ENCODE data around the gene KLHL18.
"Not testable (repeated sequence)": the region's sequence is repeated elsewhere in the genome, so short reads cannot be mapped to it uniquely, and the experiment has no call there.

Gene KLHL18

GRCh38 chr3:47256331-47256730 lies 26.4 kb upstream of the KLHL18 start:
- not testable (repeated sequence) for H3K4me2 ChIP-seq (ENCODE audit: low read length); H3K36me3 ChIP-seq (ENCODE audit: insufficient read depth, low read length); H3K27me3 ChIP-seq (ENCODE audit: control insufficient read depth, insufficient read depth, low read length); H3K4me1 ChIP-seq (ENCODE audit: control insufficient read depth, insufficient read depth, low read length); H3K9me3 ChIP-seq (replicated peaks; ENCODE audit: low read length); H3K9ac ChIP-seq (ENCODE audit: low read depth, low read length); H3K4me3 ChIP-seq (ENCODE audit: low read length)

- Histone ChIP-seq H3K36me3 (ENCODE audit: insufficient read depth, low read length) (no peaks in the 10 kb centered on the region), H3K4me3 (ENCODE audit: low read length) (no peak overlapping the region), H3K4me1 (ENCODE audit: control insufficient read depth, insufficient read depth, low read length) (no peaks in the 10 kb centered on the region), H3K27me3 (ENCODE audit: control insufficient read depth, insufficient read depth, low read length) (peaks cover 5% of the 10 kb centered on the region), H3K9me3 (replicated peaks; ENCODE audit: low read length) (no peaks in the 10 kb centered on the region), H3K9ac (ENCODE audit: low read depth, low read length) (no peak overlapping the region), H3K4me2 (ENCODE audit: low read length) (no peak overlapping the region)
These were observed 23.6 kb upstream of the KLHL18 start for GRCh38 chr3:47259114-47259513.

GRCh38 chr3:47260605-47261004 lies 22.1 kb upstream of the KLHL18 start:
- Histone ChIP-seq H3K27me3 (ENCODE audit: control insufficient read depth, insufficient read depth, low read length) (peaks cover 5% of the 10 kb centered on the region), H3K4me3 (ENCODE audit: low read length) (no peak overlapping the region), H3K4me2 (ENCODE audit: low read length) (no peak overlapping the region), H3K36me3 (ENCODE audit: insufficient read depth, low read length) (no peaks in the 10 kb centered on the region), H3K4me1 (ENCODE audit: control insufficient read depth, insufficient read depth, low read length) (no peaks in the 10 kb centered on the region), H3K9me3 (replicated peaks; ENCODE audit: low read length) (no peaks in the 10 kb centered on the region), H3K9ac (ENCODE audit: low read depth, low read length) (no peak overlapping the region)

- H3K36me3 ChIP-seq (ENCODE audit: insufficient read depth, low read length): no peaks in the 10 kb centered on the region
- no peak overlapping the region for H3K4me3 ChIP-seq (ENCODE audit: low read length)
- H3K9ac ChIP-seq (ENCODE audit: low read depth, low read length): no peak overlapping the region
- peaks cover under 1% of the 10 kb centered on the region for H3K4me1 ChIP-seq (ENCODE audit: control insufficient read depth, insufficient read depth, low read length)
- peaks cover 5% of the 10 kb centered on the region for H3K27me3 ChIP-seq (ENCODE audit: control insufficient read depth, insufficient read depth, low read length)
- no peaks in the 10 kb centered on the region for H3K9me3 ChIP-seq (replicated peaks; ENCODE audit: low read length)
- no peak overlapping the region for H3K4me2 ChIP-seq (ENCODE audit: low read length)
These were observed 21.4 kb upstream of the KLHL18 start for GRCh38 chr3:47261301-47261700.

GRCh38 chr3:47265008-47265407 lies 17.7 kb upstream of the KLHL18 start:
- H3K4me1 ChIP-seq (ENCODE audit: control insufficient read depth, insufficient read depth, low read length): peaks cover 9% of the 10 kb centered on the region
- H3K36me3 ChIP-seq (ENCODE audit: insufficient read depth, low read length): no peaks in the 10 kb centered on the region
- H3K4me3 ChIP-seq (ENCODE audit: low read length): no peak overlapping the region
- no peaks in the 10 kb centered on the region for H3K27me3 ChIP-seq (ENCODE audit: control insufficient read depth, insufficient read depth, low read length)
- no peaks in the 10 kb centered on the region for H3K9me3 ChIP-seq (replicated peaks; ENCODE audit: low read length)
- no peak overlapping the region for H3K9ac ChIP-seq (ENCODE audit: low read depth, low read length)
- no peak overlapping the region for H3K4me2 ChIP-seq (ENCODE audit: low read length)

- Histone ChIP-seq H3K4me2 (ENCODE audit: low read length) (no peak overlapping the region), H3K36me3 (ENCODE audit: insufficient read depth, low read length) (no peaks in the 10 kb centered on the region), H3K9ac (ENCODE audit: low read depth, low read length) (no peak overlapping the region), H3K9me3 (replicated peaks; ENCODE audit: low read length) (no peaks in the 10 kb centered on the region), H3K27me3 (ENCODE audit: control insufficient read depth, insufficient read depth, low read length) (no peaks in the 10 kb centered on the region), H3K4me3 (ENCODE audit: low read length) (no peak overlapping the region), H3K4me1 (ENCODE audit: control insufficient read depth, insufficient read depth, low read length) (peaks cover 9% of the 10 kb centered on the region)
These were observed 16.9 kb upstream of the KLHL18 start for GRCh38 chr3:47265725-47266428.

- no peak overlapping the region for H3K9ac ChIP-seq (ENCODE audit: low read depth, low read length)
These were observed 15.8 kb upstream of the KLHL18 start for GRCh38 chr3:47266709-47267489.

GRCh38 chr3:47267490-47267824 lies 15.3 kb upstream of the KLHL18 start:
- Histone ChIP-seq H3K27me3 (ENCODE audit: control insufficient read depth, insufficient read depth, low read length) (no peaks in the 10 kb centered on the region), H3K4me2 (ENCODE audit: low read length) (no peak overlapping the region), H3K4me3 (ENCODE audit: low read length) (no peak overlapping the region), H3K9me3 (replicated peaks; ENCODE audit: low read length) (no peaks in the 10 kb centered on the region), H3K9ac (ENCODE audit: low read depth, low read length) (no peak overlapping the region), H3K36me3 (ENCODE audit: insufficient read depth, low read length) (no peaks in the 10 kb centered on the region), H3K4me1 (ENCODE audit: control insufficient read depth, insufficient read depth, low read length) (peaks cover 9% of the 10 kb centered on the region)

More at GRCh38 chr3:47266709-47267489, 15.8 kb upstream of the KLHL18 start:
- no peaks in the 10 kb centered on the region for H3K27me3 ChIP-seq (ENCODE audit: control insufficient read depth, insufficient read depth, low read length)
- H3K9me3 ChIP-seq (replicated peaks; ENCODE audit: low read length): no peaks in the 10 kb centered on the region
- H3K36me3 ChIP-seq (ENCODE audit: insufficient read depth, low read length): no peaks in the 10 kb centered on the region
- peaks cover 9% of the 10 kb centered on the region for H3K4me1 ChIP-seq (ENCODE audit: control insufficient read depth, insufficient read depth, low read length)
- no peak overlapping the region for H3K4me3 ChIP-seq (ENCODE audit: low read length)
- H3K4me2 ChIP-seq (ENCODE audit: low read length): no peak overlapping the region

- H3K36me3 ChIP-seq (ENCODE audit: insufficient read depth, low read length): no peaks in the 10 kb centered on the region
- H3K9me3 ChIP-seq (replicated peaks; ENCODE audit: low read length): no peaks in the 10 kb centered on the region
- peaks cover 9% of the 10 kb centered on the region for H3K4me1 ChIP-seq (ENCODE audit: control insufficient read depth, insufficient read depth, low read length)
- no peak overlapping the region for H3K4me2 ChIP-seq (ENCODE audit: low read length)
- H3K4me3 ChIP-seq (ENCODE audit: low read length): no peak overlapping the region
- H3K9ac ChIP-seq (ENCODE audit: low read depth, low read length): no peak overlapping the region
- H3K27me3 ChIP-seq (ENCODE audit: control insufficient read depth, insufficient read depth, low read length): no peaks in the 10 kb centered on the region
These were observed 12.2 kb upstream of the KLHL18 start for GRCh38 chr3:47270526-47270925.

- Histone ChIP-seq H3K4me3 (ENCODE audit: low read length) (no peak overlapping the region), H3K4me2 (ENCODE audit: low read length) (no peak overlapping the region), H3K9ac (ENCODE audit: low read depth, low read length) (no peak overlapping the region), H3K36me3 (ENCODE audit: insufficient read depth, low read length) (no peaks in the 10 kb centered on the region), H3K27me3 (ENCODE audit: control insufficient read depth, insufficient read depth, low read length) (no peaks in the 10 kb centered on the region), H3K4me1 (ENCODE audit: control insufficient read depth, insufficient read depth, low read length) (no peaks in the 10 kb centered on the region), H3K9me3 (replicated peaks; ENCODE audit: low read length) (no peaks in the 10 kb centered on the region)
These were observed 9.2 kb upstream of the KLHL18 start for GRCh38 chr3:47273564-47273963.

- no peak overlapping the region for H3K9ac ChIP-seq (ENCODE audit: low read depth, low read length)
- no peaks in the 10 kb centered on the region for H3K4me1 ChIP-seq (ENCODE audit: control insufficient read depth, insufficient read depth, low read length)
- H3K4me3 ChIP-seq (ENCODE audit: low read length): no peak overlapping the region
- no peaks in the 10 kb centered on the region for H3K27me3 ChIP-seq (ENCODE audit: control insufficient read depth, insufficient read depth, low read length)
- H3K36me3 ChIP-seq (ENCODE audit: insufficient read depth, low read length): no peaks in the 10 kb centered on the region
- H3K9me3 ChIP-seq (replicated peaks; ENCODE audit: low read length): no peaks in the 10 kb centered on the region
- no peak overlapping the region for H3K4me2 ChIP-seq (ENCODE audit: low read length)
These were observed 8.1 kb upstream of the KLHL18 start for GRCh38 chr3:47274652-47275051.

GRCh38 chr3:47276558-47276957 lies 6.2 kb upstream of the KLHL18 start:
- Histone ChIP-seq H3K27me3 (ENCODE audit: control insufficient read depth, insufficient read depth, low read length) (no peaks in the 10 kb centered on the region), H3K4me1 (ENCODE audit: control insufficient read depth, insufficient read depth, low read length) (peaks cover 4% of the 10 kb centered on the region), H3K4me2 (ENCODE audit: low read length) (no peak overlapping the region), H3K9ac (ENCODE audit: low read depth, low read length) (no peak overlapping the region), H3K9me3 (replicated peaks; ENCODE audit: low read length) (no peaks in the 10 kb centered on the region), H3K4me3 (ENCODE audit: low read length) (no peak overlapping the region), H3K36me3 (ENCODE audit: insufficient read depth, low read length) (no peaks in the 10 kb centered on the region)

Data from skeletal muscle satellite cell (primary cell).